Measurements from ENCODE around the gene S1PR3.

The S1PR3 gene

GRCh38 chr9:89010526-89011111 lies 19.4 kb downstream of the S1PR3 start:
- DNase-seq, result no peak

GRCh38 chr9:89011683-89012082 lies 20.4 kb downstream of the S1PR3 start:
- no peak for DNase-seq

- DNase-seq, result no peak
Observed at GRCh38 chr9:89012294-89013042, 21.2 kb downstream of the S1PR3 start.

GRCh38 chr9:89013660-89014059 lies 22.4 kb downstream of the S1PR3 start:
- DNase-seq, result no peak

GRCh38 chr9:89014153-89014552 lies 22.9 kb downstream of the S1PR3 start:
- no peak for DNase-seq

GRCh38 chr9:89015336-89015735 lies 24.1 kb downstream of the S1PR3 start:
- DNase-seq, result no peak

GRCh38 chr9:89020754-89021153 lies 29.5 kb downstream of the S1PR3 start:
- no peak for DNase-seq

GRCh38 chr9:89021154-89021803 lies 30.0 kb downstream of the S1PR3 start:
- DNase-seq, result peak; percentile 18

- no peak for DNase-seq
Observed at GRCh38 chr9:89022001-89022759, 30.9 kb downstream of the S1PR3 start.

GRCh38 chr9:89022902-89023301 lies 31.6 kb downstream of the S1PR3 start:
- peak; percentile 27 for DNase-seq

GRCh38 chr9:89023740-89024139 lies 32.5 kb downstream of the S1PR3 start:
- peak; percentile 18 for DNase-seq

GRCh38 chr9:89024727-89025126 lies 33.5 kb downstream of the S1PR3 start:
- DNase-seq, result no peak

- no peak for DNase-seq
Observed at GRCh38 chr9:89025553-89025952, 34.3 kb downstream of the S1PR3 start.

- peak; percentile 67 for DNase-seq
Observed at GRCh38 chr9:89026876-89027275, 35.6 kb downstream of the S1PR3 start.

- no peak for DNase-seq
Observed at GRCh38 chr9:89029788-89030187, 38.5 kb downstream of the S1PR3 start.

GRCh38 chr9:89032173-89032572 lies 40.9 kb downstream of the S1PR3 start:
- DNase-seq, result no peak

- DNase-seq, result no peak
Observed at GRCh38 chr9:89032661-89033060, 41.4 kb downstream of the S1PR3 start.

GRCh38 chr9:89036383-89036782 lies 45.1 kb downstream of the S1PR3 start:
- peak; percentile 81 for DNase-seq

- DNase-seq, result peak; percentile 86
Observed at GRCh38 chr9:89036891-89037290, 45.6 kb downstream of the S1PR3 start.

- peak; percentile 39 for DNase-seq
Observed at GRCh38 chr9:89037346-89037745, 46.1 kb downstream of the S1PR3 start.

GRCh38 chr9:89037891-89038290 lies 46.6 kb downstream of the S1PR3 start:
- DNase-seq, result no peak

GRCh38 chr9:89038382-89039103 lies 47.3 kb downstream of the S1PR3 start:
- peak; percentile 37 for DNase-seq

- no peak for DNase-seq
Observed at GRCh38 chr9:89039104-89039465, 47.8 kb downstream of the S1PR3 start.

Measured in suppressor macrophage treated with lipopolysaccharide for 4 hours (primary cell).